DND-41 (cell line): ENCODE results near the gene RAD21L1.
A peak's percentile ranks its signal among the peaks of the same experiment; 100 is the strongest.

ENCODE experiments used
- ATAC-seq: fragments of 200-7000 bp; cut with Tn5 transposase; 3 replicates; pipeline ENCODE4 v1.9.1; 2021; ENCODE audit warnings: low read depth; ENCODE audit not compliant: insufficient read depth
- DNase-seq: peaks from one replicate; pipeline ENCODE4 v3.0.0-alpha.2; 2020
- H2AFZ ChIP-seq: 2 replicates; pipeline ENCODE4 v1.6.0; 2012; ENCODE audit warnings: low read depth, low read length
- H3K27ac ChIP-seq: 2 replicates; pipeline ENCODE4 v1.5.1; 2012; ENCODE audit warnings: low read length, inconsistent platforms
- H3K27me3 ChIP-seq: fragments of 200-600 bp; sonication (generic); 2 replicates; pipeline ENCODE4 v1.6.0; 2012; ENCODE audit warnings: low read length, mild to moderate bottlenecking, inconsistent platforms; ENCODE audit not compliant: insufficient read depth, poor library complexity
- H3K36me3 ChIP-seq: 2 replicates; pipeline ENCODE4 v1.5.1; 2012; ENCODE audit warnings: low read length, inconsistent platforms; ENCODE audit not compliant: insufficient read depth
- H3K4me1 ChIP-seq: 2 replicates; pipeline ENCODE4 v1.5.1; 2012; ENCODE audit warnings: mild to moderate bottlenecking, low read length; ENCODE audit not compliant: insufficient read depth
- H3K4me2 ChIP-seq: 2 replicates; pipeline ENCODE4 v1.6.0; 2012; ENCODE audit warnings: mild to moderate bottlenecking, moderate library complexity, low read length, inconsistent platforms; ENCODE audit not compliant: insufficient read depth
- H3K4me3 ChIP-seq, 2 experiments: fragments of 200-600 bp in 1 of 2; shearing (Covaris generic) in 1 of 2; 2 replicates each; pipeline ENCODE4 v1.5.1; 2012 to 2016; ENCODE audit warnings: inconsistent platforms in 2 of 2, low read length in 2 of 2, mild to moderate bottlenecking in 2 of 2, low read depth in 1 of 2, moderate library complexity in 1 of 2
- H3K79me2 ChIP-seq: 2 replicates; pipeline ENCODE4 v1.6.0; 2012; ENCODE audit warnings: low read length, inconsistent platforms; ENCODE audit not compliant: insufficient read depth
- H3K9ac ChIP-seq: 2 replicates; pipeline ENCODE4 v1.6.0; 2012; ENCODE audit warnings: low read depth, mild to moderate bottlenecking, inconsistent platforms, low read length, moderate library complexity
- H3K9me3 ChIP-seq: 2 replicates; pipeline ENCODE4 v1.5.1; 2012; ENCODE audit warnings: low read length, moderate library complexity, mild to moderate bottlenecking, inconsistent platforms; ENCODE audit not compliant: insufficient read depth, severe bottlenecking
- H4K20me1 ChIP-seq: 2 replicates; pipeline ENCODE4 v1.6.0; 2012; ENCODE audit warnings: low read length; ENCODE audit not compliant: insufficient read depth
- EZH2 ChIP-seq: IDR thresholded peaks from 3 replicates; pipeline ENCODE4 v1.6.1; 2012; ENCODE audit warnings: borderline replicate concordance, low read depth, mild to moderate bottlenecking, moderate library complexity, low read length, inconsistent platforms; ENCODE audit not compliant: severe bottlenecking
- TF ChIP-seq, protein P1 (sequence below): IDR thresholded peaks from 2 replicates; pipeline ENCODE4 v1.5.1; 2012; ENCODE audit warnings: borderline replicate concordance, low read length, moderate library complexity, mild to moderate bottlenecking; ENCODE audit not compliant: poor library complexity, severe bottlenecking; ENCODE audit errors: extremely low read depth

RAD21L1 gene

DNA sequence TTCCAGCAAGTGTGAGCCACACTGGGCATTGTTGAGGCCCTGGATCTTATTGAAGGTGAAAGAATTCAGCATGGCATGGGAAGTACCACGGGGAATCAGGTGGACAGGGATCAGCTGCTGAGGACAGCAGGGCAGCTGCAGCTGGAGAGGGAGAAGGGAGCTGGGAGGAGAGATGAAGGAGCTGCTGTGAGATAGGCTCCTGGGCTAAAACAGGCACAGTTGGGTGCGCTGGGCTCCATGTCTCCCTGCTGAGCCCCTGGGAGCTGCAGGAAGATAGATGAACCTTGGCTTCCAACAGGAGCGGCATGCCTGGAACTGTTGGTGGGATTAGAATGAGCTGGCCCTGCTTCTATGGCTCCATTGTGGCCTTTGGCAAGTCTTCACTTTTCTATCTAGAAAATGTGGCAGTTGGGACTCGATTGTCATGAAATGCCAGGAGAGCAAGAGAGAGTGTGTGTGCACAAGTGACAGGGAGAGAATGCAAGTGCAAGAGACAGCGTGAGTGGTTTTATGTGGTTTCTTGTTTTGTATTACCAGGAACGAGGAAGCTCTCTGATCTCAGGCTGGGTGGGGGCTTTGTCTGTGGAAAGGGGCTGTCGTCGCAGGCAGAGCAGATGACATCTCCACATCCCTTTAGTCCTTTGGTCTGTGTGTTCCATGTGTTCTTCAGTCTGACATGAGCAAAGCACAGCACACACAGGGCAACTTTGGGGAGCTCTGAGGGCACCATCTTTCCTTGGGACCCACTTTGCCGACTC, 60.6 kb downstream of the RAD21L1 start:
- DNase-seq, result peak; percentile 55
- peaks cover 9% of the 10 kb centered on the region; the same call in 1 of the 2 replicates for H3K4me1 ChIP-seq
- H4K20me1 ChIP-seq, result no peaks in the 10 kb centered on the region; the same call in 1 of the 2 replicates
- TF ChIP-seq, protein P1, sequence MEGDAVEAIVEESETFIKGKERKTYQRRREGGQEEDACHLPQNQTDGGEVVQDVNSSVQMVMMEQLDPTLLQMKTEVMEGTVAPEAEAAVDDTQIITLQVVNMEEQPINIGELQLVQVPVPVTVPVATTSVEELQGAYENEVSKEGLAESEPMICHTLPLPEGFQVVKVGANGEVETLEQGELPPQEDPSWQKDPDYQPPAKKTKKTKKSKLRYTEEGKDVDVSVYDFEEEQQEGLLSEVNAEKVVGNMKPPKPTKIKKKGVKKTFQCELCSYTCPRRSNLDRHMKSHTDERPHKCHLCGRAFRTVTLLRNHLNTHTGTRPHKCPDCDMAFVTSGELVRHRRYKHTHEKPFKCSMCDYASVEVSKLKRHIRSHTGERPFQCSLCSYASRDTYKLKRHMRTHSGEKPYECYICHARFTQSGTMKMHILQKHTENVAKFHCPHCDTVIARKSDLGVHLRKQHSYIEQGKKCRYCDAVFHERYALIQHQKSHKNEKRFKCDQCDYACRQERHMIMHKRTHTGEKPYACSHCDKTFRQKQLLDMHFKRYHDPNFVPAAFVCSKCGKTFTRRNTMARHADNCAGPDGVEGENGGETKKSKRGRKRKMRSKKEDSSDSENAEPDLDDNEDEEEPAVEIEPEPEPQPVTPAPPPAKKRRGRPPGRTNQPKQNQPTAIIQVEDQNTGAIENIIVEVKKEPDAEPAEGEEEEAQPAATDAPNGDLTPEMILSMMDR, result no peak
- H3K36me3 ChIP-seq, result no peaks in the 10 kb centered on the region
- H3K79me2 ChIP-seq, result no peaks in the 10 kb centered on the region
- H3K9ac ChIP-seq, result no peak overlapping the region
- H3K27ac ChIP-seq, result no peak overlapping the region
- H2AFZ ChIP-seq, result no peak overlapping the region
- no peak overlapping the region for H3K4me3 ChIP-seq
- peak; percentile 78 for ATAC-seq
- peaks cover 30% of the 10 kb centered on the region for H3K27me3 ChIP-seq
- H3K4me2 ChIP-seq, result no peak overlapping the region
- no peaks in the 10 kb centered on the region for H3K9me3 ChIP-seq

DNA sequence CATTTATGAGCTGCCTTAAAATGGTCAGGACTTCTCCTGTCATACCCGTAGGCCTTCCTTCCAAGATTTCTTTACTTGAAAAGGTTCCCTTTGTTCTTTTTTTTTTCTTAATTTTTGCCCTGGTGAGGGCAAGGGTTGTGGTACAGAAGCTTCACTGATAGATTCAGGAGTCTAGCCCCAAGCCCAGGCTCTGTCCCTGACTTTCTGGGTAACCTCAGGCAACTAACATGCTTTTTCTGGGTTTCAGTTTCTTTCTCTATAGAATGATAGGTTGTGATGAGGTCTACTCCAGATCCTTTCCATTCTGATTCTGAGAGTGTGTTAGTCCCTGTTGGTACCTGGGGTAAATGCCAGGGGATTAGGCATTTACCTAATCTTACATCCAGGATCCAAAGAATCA, 61.5 kb downstream of the RAD21L1 start:
- ATAC-seq (peak; percentile 34; the same call in 1 of the 3 replicates), DNase-seq (no peak)
- Histone ChIP-seq H3K4me1 (peaks cover 9% of the 10 kb centered on the region; the same call in 1 of the 2 replicates), H3K9ac (no peak overlapping the region), H3K79me2 (no peaks in the 10 kb centered on the region), H3K36me3 (no peaks in the 10 kb centered on the region), H3K4me3 (no peak overlapping the region), H3K4me2 (no peak overlapping the region), H3K9me3 (no peaks in the 10 kb centered on the region), H4K20me1 (no peaks in the 10 kb centered on the region; the same call in 1 of the 2 replicates), H3K27me3 (peaks cover 30% of the 10 kb centered on the region), H3K27ac (no peak overlapping the region), H2AFZ (no peak overlapping the region)
- TF ChIP-seq, protein P1, result no peak
- no peak for TF ChIP-seq EZH2

DNA sequence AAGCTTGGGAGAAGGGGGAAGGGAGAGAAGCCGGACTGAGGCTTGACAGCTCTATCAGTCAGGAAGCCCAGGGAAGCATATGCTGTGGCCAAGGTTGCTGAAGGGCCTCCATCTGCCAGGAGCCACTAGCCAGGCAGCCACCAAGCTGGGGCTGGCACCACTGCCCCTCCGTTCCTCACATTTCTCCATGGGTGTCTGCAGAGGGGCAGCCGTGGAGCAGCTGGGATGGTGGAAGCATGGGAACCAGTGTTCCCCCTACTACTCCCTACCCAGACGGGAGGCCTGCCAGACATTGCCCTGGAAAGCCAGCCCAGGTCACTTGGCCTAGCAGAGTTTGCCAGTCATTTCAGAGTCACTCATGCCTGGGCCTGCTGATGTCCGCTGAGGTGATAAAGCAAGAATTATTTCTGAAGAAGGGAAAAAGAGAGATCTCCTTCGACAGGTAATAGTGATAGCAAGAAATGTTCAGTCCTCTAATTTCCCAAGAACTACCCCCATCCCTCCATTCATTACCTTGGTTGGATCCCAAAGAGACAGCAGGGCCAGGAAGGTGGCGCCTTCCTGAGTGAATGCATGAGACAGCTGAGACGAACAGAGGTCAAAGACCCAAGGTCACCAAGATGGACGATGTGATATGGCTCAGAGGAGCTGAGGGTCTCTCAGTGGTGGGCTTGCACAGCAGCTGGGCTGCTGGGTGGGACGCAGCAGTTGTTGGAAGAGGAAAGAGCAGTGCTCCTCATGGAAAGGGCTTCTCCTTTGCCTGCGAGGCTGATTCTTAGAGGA, 62.1 kb downstream of the RAD21L1 start:
- Histone ChIP-seq H3K4me3 (no peak overlapping the region), H3K27me3 (peaks cover 27% of the 10 kb centered on the region), H3K27ac (no peak overlapping the region), H4K20me1 (no peaks in the 10 kb centered on the region; the same call in 1 of the 2 replicates), H3K4me2 (no peak overlapping the region), H3K4me1 (peaks cover 9% of the 10 kb centered on the region; the same call in 1 of the 2 replicates), H3K79me2 (no peaks in the 10 kb centered on the region), H3K9ac (no peak overlapping the region), H2AFZ (no peak overlapping the region), H3K9me3 (no peaks in the 10 kb centered on the region), H3K36me3 (no peaks in the 10 kb centered on the region)
- no peak for TF ChIP-seq EZH2
- TF ChIP-seq, protein P1, result no peak
- ATAC-seq (no peak), DNase-seq (no peak)
